Neural cell (in vitro differentiated cells): ENCODE results near the gene CTSA. TPM values are rescaled to one million over a fixed set of nuclear protein-coding genes. Genes with fewer than 3 reads are reported as not detected.

Source experiments
- H2AFZ ChIP-seq: fragments of 200-600, 300-800 bp; sonication (generic), shearing (Covaris generic); 2 replicates; pipeline ENCODE4 v1.6.0; 2014; ENCODE audit warnings: low read depth, mild to moderate bottlenecking, antibody characterized with exemption, low read length, moderate library complexity
- H3F3A ChIP-seq: fragments of 200-600 bp; shearing (Covaris generic); 2 replicates; pipeline ENCODE4 v1.6.1; 2016; ENCODE audit warnings: mild to moderate bottlenecking, moderate library complexity, mixed read lengths, antibody characterized with exemption, low read length; ENCODE audit not compliant: insufficient read depth, poor library complexity, severe bottlenecking
- H3K27ac ChIP-seq: fragments of 200-600, 300-800 bp; sonication (generic), shearing (Covaris generic); 2 replicates; pipeline ENCODE4 v1.5.1; 2014; ENCODE audit warnings: mild to moderate bottlenecking, low read length, moderate library complexity
- H3K27me3 ChIP-seq: fragments of 300-800, 200-600 bp; sonication (generic), shearing (Covaris generic); 2 replicates; pipeline ENCODE4 v1.6.0; 2014; ENCODE audit warnings: mild to moderate bottlenecking, low read depth, low read length, moderate library complexity; ENCODE audit not compliant: insufficient read depth
- H3K36me3 ChIP-seq: fragments of 300-800, 200-600 bp; sonication (generic), shearing (Covaris generic); 2 replicates; pipeline ENCODE4 v1.5.1; 2014; ENCODE audit warnings: mild to moderate bottlenecking, antibody characterized with exemption, low read length, moderate library complexity; ENCODE audit not compliant: insufficient read depth
- H3K4me2 ChIP-seq: fragments of 300-800, 200-600 bp; sonication (generic), shearing (Covaris generic); 2 replicates; pipeline ENCODE4 v1.6.0; 2014; ENCODE audit warnings: mild to moderate bottlenecking, low read length
- H3K4me3 ChIP-seq: fragments of 300-800, 200-600 bp; sonication (generic), shearing (Covaris generic); 2 replicates; pipeline ENCODE4 v1.5.1; 2014; ENCODE audit warnings: mild to moderate bottlenecking, low read length, moderate library complexity
- H3K79me2 ChIP-seq: fragments of 200-600 bp; shearing (Covaris generic); replicated peaks from 2 replicates; pipeline ENCODE4 v1.6.0; 2014; ENCODE audit warnings: mild to moderate bottlenecking, low read length, moderate library complexity; ENCODE audit not compliant: insufficient read depth
- H3K9ac ChIP-seq: fragments of 300-800, 200-600 bp; sonication (generic), shearing (Covaris generic); 2 replicates; pipeline ENCODE4 v1.6.1; 2016; ENCODE audit warnings: mild to moderate bottlenecking, low read length, mixed read lengths
- H3K9me2 ChIP-seq: fragments of 200-600 bp; shearing (Covaris generic); 2 replicates; pipeline ENCODE4 v1.6.1; 2016; ENCODE audit warnings: mild to moderate bottlenecking, low read length, mixed read lengths; ENCODE audit not compliant: insufficient read depth
- H3K9me3 ChIP-seq: fragments of 200-600, 300-800 bp; sonication (generic), shearing (Covaris generic); 2 replicates; pipeline ENCODE4 v1.6.1; 2016; ENCODE audit warnings: mild to moderate bottlenecking, mixed run types, low read length, moderate library complexity, mixed read lengths
- H4K20me1 ChIP-seq: fragments of 200-600 bp; shearing (Covaris generic); 2 replicates; pipeline ENCODE4 v1.6.1; 2016; ENCODE audit warnings: mild to moderate bottlenecking, mixed run types; ENCODE audit not compliant: insufficient read depth
- EP300 ChIP-seq: fragments of 450-650 bp; conservative IDR thresholded peaks from 2 replicates; pipeline ENCODE4 v1.6.1; 2014; ENCODE audit warnings: antibody characterized with exemption, mild to moderate bottlenecking, moderate library complexity; ENCODE audit not compliant: poor library complexity, severe bottlenecking
- EZH2 ChIP-seq: fragments of 200-600, 300-800 bp; shearing (Covaris generic), sonication (generic); IDR thresholded peaks from 2 replicates; pipeline ENCODE4 v1.6.1; 2014; ENCODE audit warnings: antibody characterized with exemption, low read length, borderline replicate concordance, mild to moderate bottlenecking; ENCODE audit not compliant: insufficient read depth, poor library complexity, severe bottlenecking
- MXI1 ChIP-seq: fragments of 450-650 bp; conservative IDR thresholded peaks from 2 replicates; pipeline ENCODE4 v1.6.1; 2014; ENCODE audit warnings: antibody characterized with exemption, mild to moderate bottlenecking; ENCODE audit not compliant: poor library complexity, severe bottlenecking
- POLR2AphosphoS5 ChIP-seq: IDR thresholded peaks from 2 replicates; pipeline ENCODE4 v1.6.1; 2012
- RAD21 ChIP-seq: fragments of 450-650 bp; conservative IDR thresholded peaks from 2 replicates; pipeline ENCODE4 v1.6.1; 2014; ENCODE audit warnings: antibody characterized with exemption, mild to moderate bottlenecking, moderate library complexity
- SMC3 ChIP-seq: fragments of 450-650 bp; conservative IDR thresholded peaks from 2 replicates; pipeline ENCODE4 v1.6.1; 2014; ENCODE audit warnings: antibody characterized with exemption, mild to moderate bottlenecking, moderate library complexity; ENCODE audit not compliant: poor library complexity
- TAF1 ChIP-seq: IDR thresholded peaks from 2 replicates; pipeline ENCODE4 v1.6.1; 2012; ENCODE audit warnings: low read depth
- polyA plus RNA-seq: library from polyadenylated mRNA; depleted of rRNA; stranded (reverse); fragments of >200 nt; gene quantifications from 2 replicates; pipeline ENCODE4 v1.2.3, GENCODE V29; 2014
- TF ChIP-seq, protein P1 (sequence below): IDR thresholded peaks from 2 replicates; pipeline ENCODE4 v1.6.1; 2012; ENCODE audit warnings: borderline replicate concordance

Gene CTSA
- polyA plus RNA-seq, 1 donor from 2014 or later = 25.7 TPM

DNA sequence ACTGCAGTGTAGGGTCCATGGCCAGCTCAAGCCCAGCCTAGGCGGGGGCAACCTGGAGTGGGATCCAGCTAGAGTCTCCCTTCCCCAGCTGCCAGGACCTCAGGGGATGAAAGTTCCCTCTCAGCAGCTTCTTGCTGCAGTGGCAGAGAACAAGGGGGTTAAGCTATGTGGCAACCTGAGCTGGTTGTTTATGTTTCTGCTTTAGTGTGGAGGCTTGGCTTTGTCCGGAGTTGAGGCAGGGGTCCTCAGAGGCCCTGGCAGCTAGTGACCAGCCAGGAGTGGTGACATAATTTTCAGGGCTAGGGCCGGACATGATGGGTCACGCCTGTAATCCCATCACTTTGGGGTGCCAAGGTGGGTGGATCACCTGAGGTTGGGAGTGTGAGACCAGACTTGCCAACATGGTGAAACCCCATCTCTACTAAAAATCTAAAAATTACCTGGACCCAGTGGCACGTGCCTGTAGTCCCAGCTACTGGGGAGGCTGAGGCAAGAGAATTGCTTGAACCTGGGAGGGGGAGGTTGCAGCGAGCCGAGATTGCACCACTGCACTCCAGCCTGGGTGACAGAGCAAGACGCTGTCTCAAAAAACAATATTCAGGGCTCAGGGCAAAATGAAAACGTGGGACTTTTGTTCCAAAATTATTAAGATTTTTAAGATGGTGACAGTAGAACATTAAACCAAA, 34.8 kb downstream of the CTSA start:
- H3F3A ChIP-seq = no peaks in the 10 kb centered on the region
- no peaks in the 10 kb centered on the region for H4K20me1 ChIP-seq
- H2AFZ ChIP-seq = no peak overlapping the region
- no peaks in the 10 kb centered on the region for H3K9me2 ChIP-seq
- no peaks in the 10 kb centered on the region for H3K27me3 ChIP-seq
- H3K9me3 ChIP-seq = no peaks in the 10 kb centered on the region
- H3K4me3 ChIP-seq = no peak overlapping the region
- no peaks in the 10 kb centered on the region for H3K79me2 ChIP-seq
- TF ChIP-seq, protein P1, sequence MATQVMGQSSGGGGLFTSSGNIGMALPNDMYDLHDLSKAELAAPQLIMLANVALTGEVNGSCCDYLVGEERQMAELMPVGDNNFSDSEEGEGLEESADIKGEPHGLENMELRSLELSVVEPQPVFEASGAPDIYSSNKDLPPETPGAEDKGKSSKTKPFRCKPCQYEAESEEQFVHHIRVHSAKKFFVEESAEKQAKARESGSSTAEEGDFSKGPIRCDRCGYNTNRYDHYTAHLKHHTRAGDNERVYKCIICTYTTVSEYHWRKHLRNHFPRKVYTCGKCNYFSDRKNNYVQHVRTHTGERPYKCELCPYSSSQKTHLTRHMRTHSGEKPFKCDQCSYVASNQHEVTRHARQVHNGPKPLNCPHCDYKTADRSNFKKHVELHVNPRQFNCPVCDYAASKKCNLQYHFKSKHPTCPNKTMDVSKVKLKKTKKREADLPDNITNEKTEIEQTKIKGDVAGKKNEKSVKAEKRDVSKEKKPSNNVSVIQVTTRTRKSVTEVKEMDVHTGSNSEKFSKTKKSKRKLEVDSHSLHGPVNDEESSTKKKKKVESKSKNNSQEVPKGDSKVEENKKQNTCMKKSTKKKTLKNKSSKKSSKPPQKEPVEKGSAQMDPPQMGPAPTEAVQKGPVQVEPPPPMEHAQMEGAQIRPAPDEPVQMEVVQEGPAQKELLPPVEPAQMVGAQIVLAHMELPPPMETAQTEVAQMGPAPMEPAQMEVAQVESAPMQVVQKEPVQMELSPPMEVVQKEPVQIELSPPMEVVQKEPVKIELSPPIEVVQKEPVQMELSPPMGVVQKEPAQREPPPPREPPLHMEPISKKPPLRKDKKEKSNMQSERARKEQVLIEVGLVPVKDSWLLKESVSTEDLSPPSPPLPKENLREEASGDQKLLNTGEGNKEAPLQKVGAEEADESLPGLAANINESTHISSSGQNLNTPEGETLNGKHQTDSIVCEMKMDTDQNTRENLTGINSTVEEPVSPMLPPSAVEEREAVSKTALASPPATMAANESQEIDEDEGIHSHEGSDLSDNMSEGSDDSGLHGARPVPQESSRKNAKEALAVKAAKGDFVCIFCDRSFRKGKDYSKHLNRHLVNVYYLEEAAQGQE = no peak
- TF ChIP-seq EZH2 (no peak), EP300 (no peak), SMC3 (no peak), RAD21 (no peak)
- H3K36me3 ChIP-seq = no peaks in the 10 kb centered on the region
- H3K9ac ChIP-seq = no peak overlapping the region
- no peak overlapping the region for H3K27ac ChIP-seq
- no peak overlapping the region for H3K4me2 ChIP-seq

DNA sequence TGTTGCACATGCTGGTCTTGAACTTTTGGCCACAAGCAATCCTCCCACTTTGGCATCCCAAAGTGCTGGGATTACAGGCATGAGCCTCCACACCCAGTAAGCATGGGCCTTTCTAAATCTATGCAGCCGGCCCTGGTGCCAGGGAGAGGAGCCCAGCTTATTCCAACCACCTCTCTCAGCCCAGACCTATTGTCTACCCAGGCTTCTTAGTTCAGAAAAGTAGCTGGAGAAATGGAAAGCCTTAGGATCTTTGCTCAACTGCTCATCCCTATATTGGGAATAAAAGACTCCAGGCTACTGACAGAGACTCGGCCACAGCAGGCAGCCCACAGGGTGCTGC, 35.6 kb downstream of the CTSA start:
- Histone ChIP-seq H3K9ac (no peak overlapping the region), H3K4me2 (no peak overlapping the region), H3K27ac (no peak overlapping the region), H3K27me3 (no peaks in the 10 kb centered on the region), H3K9me3 (no peaks in the 10 kb centered on the region), H3F3A (no peaks in the 10 kb centered on the region), H3K36me3 (no peaks in the 10 kb centered on the region), H2AFZ (no peak overlapping the region), H3K79me2 (no peaks in the 10 kb centered on the region), H4K20me1 (no peaks in the 10 kb centered on the region), H3K9me2 (no peaks in the 10 kb centered on the region), H3K4me3 (no peak overlapping the region)
- TF ChIP-seq TAF1 (no peak), SMC3 (no peak), EP300 (no peak), POLR2AphosphoS5 (no peak), RAD21 (no peak), EZH2 (no peak), MXI1 (no peak)
- TF ChIP-seq, protein P1 = no peak
